ENCODE measurements around the gene ZNF528.

Gene ZNF528

GRCh38 chr19:52442179-52442578, 44.5 kb downstream of the ZNF528 start:
- TF ChIP-seq CSDC2 (CRISPR knock-in tag; IDR thresholded peaks at IDR 0.05) (no peak), SNAI2 (CRISPR knock-in tag; IDR thresholded peaks at IDR 0.05) (no peak), GLIS3 (CRISPR knock-in tag; IDR thresholded peaks at IDR 0.05) (no peak), ZFP3 (CRISPR knock-in tag; IDR thresholded peaks at IDR 0.05) (no peak), CREB5 (CRISPR knock-in tag; IDR thresholded peaks at IDR 0.05; ENCODE audit: low read depth) (no peak), ZNF8 (CRISPR knock-in tag; IDR thresholded peaks at IDR 0.05) (no peak), POU6F1 (CRISPR knock-in tag; IDR thresholded peaks at IDR 0.05; ENCODE audit: borderline replicate concordance, low read depth) (no peak), ISL1 (CRISPR knock-in tag; IDR thresholded peaks at IDR 0.05) (no peak), ESRRG (CRISPR knock-in tag; IDR thresholded peaks at IDR 0.05) (no peak), ZNF70 (CRISPR knock-in tag; IDR thresholded peaks at IDR 0.05) (no peak), TSHZ2 (CRISPR knock-in tag; IDR thresholded peaks at IDR 0.05) (no peak), PPARA (CRISPR knock-in tag; IDR thresholded peaks at IDR 0.05; ENCODE audit: borderline replicate concordance) (no peak), PATZ1 (CRISPR knock-in tag; IDR thresholded peaks at IDR 0.05; ENCODE audit: borderline replicate concordance) (no peak), ZC3H10 (CRISPR knock-in tag; IDR thresholded peaks at IDR 0.05) (no peak), OSR1 (CRISPR knock-in tag; IDR thresholded peaks at IDR 0.05) (no peak), CSRNP3 (CRISPR knock-in tag; IDR thresholded peaks at IDR 0.05) (no peak), ARNTL (CRISPR knock-in tag; IDR thresholded peaks at IDR 0.05; ENCODE audit: borderline replicate concordance, low read depth) (no peak), ZNF565 (CRISPR knock-in tag; conservative IDR thresholded peaks at IDR 0.05; ENCODE audit: low read depth) (no peak), ZFP30 (CRISPR knock-in tag; IDR thresholded peaks at IDR 0.05) (no peak)
- no peak for ATAC-seq

- ATAC-seq: no peak
- TF ChIP-seq ZNF70 (CRISPR knock-in tag; IDR thresholded peaks at IDR 0.05) (no peak), POU6F1 (CRISPR knock-in tag; IDR thresholded peaks at IDR 0.05; ENCODE audit: borderline replicate concordance, low read depth) (no peak), CSDC2 (CRISPR knock-in tag; IDR thresholded peaks at IDR 0.05) (no peak), ESRRG (CRISPR knock-in tag; IDR thresholded peaks at IDR 0.05) (no peak), ISL1 (CRISPR knock-in tag; IDR thresholded peaks at IDR 0.05) (no peak), ARNTL (CRISPR knock-in tag; IDR thresholded peaks at IDR 0.05; ENCODE audit: borderline replicate concordance, low read depth) (no peak), TSHZ2 (CRISPR knock-in tag; IDR thresholded peaks at IDR 0.05) (no peak), RARB (CRISPR knock-in tag; IDR thresholded peaks at IDR 0.05) (no peak), CSRNP3 (CRISPR knock-in tag; IDR thresholded peaks at IDR 0.05) (no peak), BACH2 (CRISPR knock-in tag; IDR thresholded peaks at IDR 0.05; ENCODE audit: borderline replicate concordance) (no peak), PATZ1 (CRISPR knock-in tag; IDR thresholded peaks at IDR 0.05; ENCODE audit: borderline replicate concordance) (no peak), ZFP3 (CRISPR knock-in tag; IDR thresholded peaks at IDR 0.05) (no peak)
Observed at GRCh38 chr19:52444506-52444905, 46.9 kb downstream of the ZNF528 start.

Measured in SK-N-SH treated with all-trans-retinoic acid at 6 μM for 48 hours (cell line).